Measurements from ENCODE around the gene UROC1. TPM values are rescaled to one million over a fixed set of nuclear protein-coding genes. Genes with fewer than 3 reads are reported as not detected.

Gene UROC1
- total and polyA plus RNA-seq, 2 of the 13 experiments (the other 11 are each of a cell fraction or from before 2014, with no cell fraction given): 0.71 to 1.3 TPM

DNA sequence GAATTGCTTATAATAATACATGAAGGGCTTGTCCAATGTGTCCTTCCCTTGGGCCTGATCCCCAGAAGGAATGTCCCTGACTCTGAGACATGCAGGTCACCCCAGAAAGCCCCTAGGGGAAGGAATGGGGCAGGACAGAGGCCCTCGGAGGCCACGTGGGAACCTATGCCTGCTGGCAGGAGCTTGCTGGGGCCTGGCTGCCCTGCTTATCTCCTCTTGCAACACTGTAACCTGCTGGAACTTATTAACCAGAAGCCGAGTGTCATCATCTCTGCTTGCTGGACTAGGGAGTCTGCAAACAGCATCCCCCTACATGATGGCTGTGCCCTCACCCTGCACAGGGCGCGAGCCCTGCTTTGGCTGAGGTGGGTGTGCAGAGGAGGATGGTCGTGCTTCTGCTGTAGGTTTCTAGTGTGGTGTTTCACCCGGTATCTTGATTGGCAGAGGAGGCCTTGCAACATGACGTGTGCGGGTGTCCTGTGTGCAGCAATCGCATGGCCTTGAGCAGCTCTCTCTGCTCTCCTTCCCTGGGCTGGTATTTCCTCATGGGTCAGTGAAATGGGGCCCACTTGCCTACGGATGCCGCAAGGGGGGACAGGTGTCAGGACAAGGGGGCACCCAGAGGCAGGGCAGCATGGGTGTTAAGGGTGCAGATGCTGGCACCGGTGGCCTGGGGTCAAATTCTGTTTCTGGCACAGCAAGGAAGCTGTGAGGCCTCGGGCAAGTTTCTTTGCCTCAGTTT lies 11.4 kb upstream of the UROC1 start (continued):
- no peak for TF ChIP-seq TIGD3 (CRISPR knock-in tag; IDR thresholded peaks at IDR 0.05; ENCODE audit: borderline replicate concordance)
- no peak for TF ChIP-seq MTA3 (CRISPR knock-in tag; IDR thresholded peaks at IDR 0.05)
- no peak for TF ChIP-seq ZNF251 (CRISPR knock-in tag; IDR thresholded peaks at IDR 0.05)
- TF ChIP-seq RARA (CRISPR knock-in tag; IDR thresholded peaks at IDR 0.05): peak; percentile 60
- no peak for TF ChIP-seq ZNF512 (CRISPR knock-in tag; IDR thresholded peaks at IDR 0.05)
- no peak for TF ChIP-seq TGIF2 (CRISPR knock-in tag; IDR thresholded peaks at IDR 0.05)
- no peak for TF ChIP-seq MAFK (conservative IDR thresholded peaks at IDR 0.05 in 1 of 2, IDR thresholded peaks at IDR 0.05 in 1 of 2; ENCODE audit: low read length in 2 of 2)
- TF ChIP-seq ZNF710 (CRISPR knock-in tag; IDR thresholded peaks at IDR 0.05; ENCODE audit: borderline replicate concordance): peak; percentile 80
- TF ChIP-seq RBFOX2 (IDR thresholded peaks at IDR 0.05; ENCODE audit: low read depth, low read length): peak; percentile 70
- no peak for TF ChIP-seq NFRKB (IDR thresholded peaks at IDR 0.05)
- peak; percentile 52; the same call in 1 of the 2 replicates for TF ChIP-seq PITX1 (CRISPR knock-in tag; IDR thresholded peaks at IDR 0.05)
- no peak for TF ChIP-seq ZNF768 (CRISPR knock-in tag; IDR thresholded peaks at IDR 0.05)
- TF ChIP-seq GABPB1 (CRISPR knock-in tag; IDR thresholded peaks at IDR 0.05): peak; percentile 41
- 0 out of 4 replicates have a peak, but pooled peaks have one; percentile 10 to 18 for TF ChIP-seq NR2F1 (CRISPR knock-in tag; IDR thresholded peaks at IDR 0.05)
- TF ChIP-seq ERF (CRISPR knock-in tag; IDR thresholded peaks at IDR 0.05): peak; percentile 81
- TF ChIP-seq ETV6 (CRISPR knock-in tag; conservative IDR thresholded peaks at IDR 0.05): 0 out of 2 replicates have a peak, but pooled peaks have one; percentile 52
- TF ChIP-seq ZNF446 (CRISPR knock-in tag; IDR thresholded peaks at IDR 0.05): peak; percentile 70; the same call in 1 of the 2 replicates
- no peak for TF ChIP-seq ZNF777 (CRISPR knock-in tag; IDR thresholded peaks at IDR 0.05)
- TF ChIP-seq, protein P1, sequence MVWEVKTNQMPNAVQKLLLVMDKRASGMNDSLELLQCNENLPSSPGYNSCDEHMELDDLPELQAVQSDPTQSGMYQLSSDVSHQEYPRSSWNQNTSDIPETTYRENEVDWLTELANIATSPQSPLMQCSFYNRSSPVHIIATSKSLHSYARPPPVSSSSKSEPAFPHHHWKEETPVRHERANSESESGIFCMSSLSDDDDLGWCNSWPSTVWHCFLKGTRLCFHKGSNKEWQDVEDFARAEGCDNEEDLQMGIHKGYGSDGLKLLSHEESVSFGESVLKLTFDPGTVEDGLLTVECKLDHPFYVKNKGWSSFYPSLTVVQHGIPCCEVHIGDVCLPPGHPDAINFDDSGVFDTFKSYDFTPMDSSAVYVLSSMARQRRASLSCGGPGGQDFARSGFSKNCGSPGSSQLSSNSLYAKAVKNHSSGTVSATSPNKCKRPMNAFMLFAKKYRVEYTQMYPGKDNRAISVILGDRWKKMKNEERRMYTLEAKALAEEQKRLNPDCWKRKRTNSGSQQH (CRISPR knock-in tag; IDR thresholded peaks at IDR 0.05; ENCODE audit: low read depth): no peak
- no peak for TF ChIP-seq GLI4 (CRISPR knock-in tag; IDR thresholded peaks at IDR 0.05; ENCODE audit: borderline replicate concordance)
- TF ChIP-seq, protein P2, sequence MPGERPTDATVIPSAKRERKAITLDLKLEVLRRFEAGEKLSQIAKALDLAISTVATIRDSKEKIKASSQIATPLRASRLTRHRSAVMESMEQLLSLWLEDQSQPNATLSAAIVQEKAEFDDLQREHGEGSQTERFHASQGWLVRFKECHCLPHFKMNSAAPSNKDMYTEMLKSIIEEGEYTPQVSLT (CRISPR knock-in tag; IDR thresholded peaks at IDR 0.05; ENCODE audit: borderline replicate concordance, low read depth): no peak; the same call in 1 of the 2 replicates
